Right lobe of liver (tissue), 4 donors: ENCODE data around the gene TECRL.

Experiments used
- POLR2A ChIP-seq: fragments of 450-650 bp; IDR thresholded peaks from one replicate; pipeline ENCODE4 v1.6.1; 2017; ENCODE audit warnings: antibody characterized with exemption, mild to moderate bottlenecking
- TF ChIP-seq, protein P1 (sequence below), 4 donors: fragments of 200-600 bp in 3 of 4; fragments of 450-650 bp in 1 of 4; IDR thresholded peaks; one replicate each; pipeline versions ENCODE4 v1.5.1 to v1.8.0; 2016 to 2022; ENCODE audit warnings: antibody characterized with exemption in 4 of 4, mild to moderate bottlenecking in 2 of 4
- donor health status: DM: no; HTN: no; CAD: no.
- donor health status: DM: no; HTN: no; CAD: no.
- donor health status: DM: no; HTN: yes; CAD: no.

GRCh38 chr4:64266263-64266662 is 143.0 kb downstream of the TECRL start:
- TF ChIP-seq, protein P1, sequence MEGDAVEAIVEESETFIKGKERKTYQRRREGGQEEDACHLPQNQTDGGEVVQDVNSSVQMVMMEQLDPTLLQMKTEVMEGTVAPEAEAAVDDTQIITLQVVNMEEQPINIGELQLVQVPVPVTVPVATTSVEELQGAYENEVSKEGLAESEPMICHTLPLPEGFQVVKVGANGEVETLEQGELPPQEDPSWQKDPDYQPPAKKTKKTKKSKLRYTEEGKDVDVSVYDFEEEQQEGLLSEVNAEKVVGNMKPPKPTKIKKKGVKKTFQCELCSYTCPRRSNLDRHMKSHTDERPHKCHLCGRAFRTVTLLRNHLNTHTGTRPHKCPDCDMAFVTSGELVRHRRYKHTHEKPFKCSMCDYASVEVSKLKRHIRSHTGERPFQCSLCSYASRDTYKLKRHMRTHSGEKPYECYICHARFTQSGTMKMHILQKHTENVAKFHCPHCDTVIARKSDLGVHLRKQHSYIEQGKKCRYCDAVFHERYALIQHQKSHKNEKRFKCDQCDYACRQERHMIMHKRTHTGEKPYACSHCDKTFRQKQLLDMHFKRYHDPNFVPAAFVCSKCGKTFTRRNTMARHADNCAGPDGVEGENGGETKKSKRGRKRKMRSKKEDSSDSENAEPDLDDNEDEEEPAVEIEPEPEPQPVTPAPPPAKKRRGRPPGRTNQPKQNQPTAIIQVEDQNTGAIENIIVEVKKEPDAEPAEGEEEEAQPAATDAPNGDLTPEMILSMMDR (IDR thresholded peaks at IDR 0.05) = no peak
- TF ChIP-seq POLR2A = no peak
